ENCODE results near the gene MAPK12. TPM values are rescaled to one million over a fixed set of nuclear protein-coding genes. Genes with fewer than 3 reads are reported as not detected.

Gene MAPK12
- total RNA-seq, 1 donor from 2014 or later, result 46.6 TPM

- Mint-ChIP-seq H3K9me3 (ENCODE audit: low read depth) (no peaks in the 10 kb centered on the region), H3K4me1 (ENCODE audit: low read depth) (peaks cover 25% of the 10 kb centered on the region), H3K27ac (ENCODE audit: unreplicated experiment) (peak overlapping the region; percentile 66), H3K4me3 (ENCODE audit: unreplicated experiment) (peak overlapping the region; percentile 2), H3K36me3 (ENCODE audit: low read depth) (no peaks in the 10 kb centered on the region), H3K27me3 (ENCODE audit: low read depth) (no peaks in the 10 kb centered on the region)
- no peak for TF ChIP-seq CTCF (IDR thresholded peaks at IDR 0.05)
- no peak for DNase-seq (ENCODE audit: low spot score)
Measured at GRCh38 chr22:50268655-50269113, 7.2 kb upstream of the MAPK12 start.

- no peaks in the 10 kb centered on the region for H3K36me3 Mint-ChIP-seq (ENCODE audit: low read depth)
- H3K27me3 Mint-ChIP-seq (ENCODE audit: low read depth), result no peaks in the 10 kb centered on the region
- H3K4me3 Mint-ChIP-seq (ENCODE audit: unreplicated experiment), result peak overlapping the region; percentile 36
- H3K27ac Mint-ChIP-seq (ENCODE audit: unreplicated experiment), result peak overlapping the region; percentile 66
- no peaks in the 10 kb centered on the region for H3K9me3 Mint-ChIP-seq (ENCODE audit: low read depth)
- peak; percentile 55 for TF ChIP-seq CTCF (IDR thresholded peaks at IDR 0.05)
- DNase-seq (ENCODE audit: low spot score), result no peak
- peaks cover 25% of the 10 kb centered on the region for H3K4me1 Mint-ChIP-seq (ENCODE audit: low read depth)
Measured at GRCh38 chr22:50267591-50268390, 6.3 kb upstream of the MAPK12 start.

GRCh38 chr22:50266994-50267393 is 5.5 kb upstream of the MAPK12 start:
- Mint-ChIP-seq H3K36me3 (ENCODE audit: low read depth) (no peaks in the 10 kb centered on the region), H3K27ac (ENCODE audit: unreplicated experiment) (no peak overlapping the region), H3K9me3 (ENCODE audit: low read depth) (no peaks in the 10 kb centered on the region), H3K4me1 (ENCODE audit: low read depth) (peaks cover 27% of the 10 kb centered on the region), H3K27me3 (ENCODE audit: low read depth) (no peaks in the 10 kb centered on the region), H3K4me3 (ENCODE audit: unreplicated experiment) (no peak overlapping the region)
- TF ChIP-seq CTCF (IDR thresholded peaks at IDR 0.05), result no peak
- no peak for DNase-seq (ENCODE audit: low spot score)

GRCh38 chr22:50264946-50265669 is 3.6 kb upstream of the MAPK12 start:
- no peak for DNase-seq (ENCODE audit: low spot score)
- no peaks in the 10 kb centered on the region for H3K36me3 Mint-ChIP-seq (ENCODE audit: low read depth)
- H3K9me3 Mint-ChIP-seq (ENCODE audit: low read depth), result no peaks in the 10 kb centered on the region
- no peak overlapping the region for H3K4me3 Mint-ChIP-seq (ENCODE audit: unreplicated experiment)
- peaks cover 23% of the 10 kb centered on the region for H3K4me1 Mint-ChIP-seq (ENCODE audit: low read depth)
- no peak overlapping the region for H3K27ac Mint-ChIP-seq (ENCODE audit: unreplicated experiment)
- no peaks in the 10 kb centered on the region for H3K27me3 Mint-ChIP-seq (ENCODE audit: low read depth)
- TF ChIP-seq CTCF (IDR thresholded peaks at IDR 0.05), result no peak

DNA sequence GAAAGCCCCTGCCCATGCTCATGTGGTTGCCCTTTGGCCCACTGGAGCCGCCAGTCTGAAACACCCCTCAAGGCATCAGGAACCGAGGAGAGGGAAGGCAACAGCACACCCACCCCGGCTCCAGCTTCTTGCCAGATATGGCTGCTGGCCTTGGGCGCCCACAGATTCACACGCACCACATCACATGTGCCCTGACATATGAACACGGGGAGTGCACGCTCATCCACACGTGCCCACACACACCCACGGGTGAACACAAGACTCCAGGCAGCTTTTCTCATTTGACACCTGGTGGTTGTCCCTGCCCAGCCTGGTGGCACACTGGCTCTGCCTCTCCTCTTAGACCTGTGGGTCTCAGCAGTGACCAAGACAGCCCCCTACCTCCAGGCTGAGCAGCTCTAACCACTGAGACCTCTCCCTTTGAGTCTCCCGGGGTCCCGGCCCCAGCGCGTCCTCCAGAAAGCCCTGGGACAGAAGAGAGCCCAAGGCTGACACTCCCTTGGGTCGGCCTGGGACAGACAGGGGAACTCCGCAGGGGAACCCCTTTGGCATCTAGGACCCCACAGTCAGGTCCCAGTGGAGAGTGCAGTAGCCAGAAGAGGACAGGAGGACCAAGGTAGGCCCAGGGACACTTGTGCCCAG is 2.7 kb upstream of the MAPK12 start:
- Mint-ChIP-seq H3K27me3 (ENCODE audit: low read depth) (no peaks in the 10 kb centered on the region), H3K9me3 (ENCODE audit: low read depth) (no peaks in the 10 kb centered on the region), H3K36me3 (ENCODE audit: low read depth) (no peaks in the 10 kb centered on the region), H3K4me3 (ENCODE audit: unreplicated experiment) (no peak overlapping the region), H3K4me1 (ENCODE audit: low read depth) (peaks cover 21% of the 10 kb centered on the region), H3K27ac (ENCODE audit: unreplicated experiment) (no peak overlapping the region)
- DNase-seq (ENCODE audit: low spot score), result no peak
- TF ChIP-seq CTCF (IDR thresholded peaks at IDR 0.05), result no peak

Data from chondrocyte (in vitro differentiated cells).